Measurements from ENCODE around the gene NT5DC3. TPM values are rescaled to one million over a fixed set of nuclear protein-coding genes. Genes with fewer than 3 reads are reported as not detected.
A peak's percentile ranks its signal among the peaks of the same experiment; 100 is the strongest.
"Not testable (repeated sequence)": the region's sequence is repeated elsewhere in the genome, so short reads cannot be mapped to it uniquely, and the experiment has no call there.

Gene NT5DC3
- total and polyA plus RNA-seq, 5 experiments from 2014 or later = 0.33 to 6.0 (median 0.89) TPM

DNA sequence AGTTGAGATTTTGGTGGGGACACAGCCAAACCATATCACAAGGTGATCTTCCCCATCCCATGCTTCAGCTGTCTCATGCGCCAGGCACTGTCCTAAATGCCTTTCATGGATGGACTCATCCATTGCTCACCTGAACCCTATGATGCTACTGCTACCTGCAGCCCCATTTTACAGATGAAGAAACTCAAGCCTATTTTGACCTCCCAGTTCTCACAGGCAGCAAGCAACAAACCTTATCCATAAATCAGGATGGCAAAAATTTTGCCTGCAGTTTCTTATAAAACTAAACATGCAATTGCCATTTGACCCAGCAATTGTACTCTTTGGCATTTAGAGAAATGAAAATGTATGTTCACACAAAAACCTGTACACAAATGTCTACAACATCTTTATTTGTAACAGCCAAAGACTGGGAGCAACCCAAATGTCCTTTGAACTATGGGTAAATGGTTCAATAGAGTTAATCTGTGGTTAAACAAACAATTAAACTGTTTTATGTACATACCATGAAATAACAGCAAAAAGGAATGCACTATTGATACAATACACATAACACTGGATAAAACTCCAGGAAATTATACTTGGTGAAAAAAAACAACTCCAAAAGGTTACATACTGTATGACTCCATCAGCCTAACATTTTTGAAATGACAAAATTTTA is 2.6 kb downstream of the NT5DC3 start:
- Mint-ChIP-seq H3K9me3 (no peaks in the 10 kb centered on the region), H3K4me3 (peak overlapping the region in 4 of 10 donors; percentile 5 to 50 (median 41)), H3K36me3 (peaks cover 0 to 3% (median 0%) of the 10 kb centered on the region in 3 donors), H3K4me1 (peaks cover 5 to 27% (median 17%) of the 10 kb centered on the region in 4 donors), H3K27ac (no peak overlapping the region), H3K27me3 (peaks cover 0 to 1% (median 0%) of the 10 kb centered on the region in 5 donors)
- POLR2A ChIA-PET = no interaction called here
- ATAC-seq (no peak), DNase-seq (no peak)

DNA sequence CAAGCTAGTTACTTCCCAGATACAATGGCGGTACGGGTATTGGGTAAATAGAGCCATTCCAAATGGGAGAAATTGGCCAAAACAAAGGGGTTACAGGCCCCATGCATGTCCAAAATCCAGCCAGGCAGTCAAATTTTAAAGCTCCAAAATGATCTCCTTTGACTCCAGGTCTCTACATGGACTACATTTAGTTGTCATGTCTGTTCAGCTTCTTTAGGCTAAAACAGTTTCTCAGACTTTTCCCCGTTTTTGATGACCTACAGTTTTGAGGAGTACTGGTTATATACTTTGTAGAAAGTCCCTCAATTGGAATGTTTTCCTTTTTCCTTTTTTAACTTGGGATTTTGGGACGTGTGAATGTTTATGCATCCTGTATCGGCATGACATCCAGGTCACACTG is 4.7 kb downstream of the NT5DC3 start:
- DNase-seq (no peak), ATAC-seq (no peak)
- H3K27ac Mint-ChIP-seq = no peak overlapping the region
- no peak overlapping the region for H3K4me3 Mint-ChIP-seq
- POLR2A ChIA-PET = no interaction called here
- H3K27me3 Mint-ChIP-seq = peaks cover 0 to 1% (median 0%) of the 10 kb centered on the region in 5 donors
- peaks cover 0 to 3% (median 0%) of the 10 kb centered on the region in 9 donors for H3K9me3 Mint-ChIP-seq
- H3K36me3 Mint-ChIP-seq = peaks cover 0 to 3% (median 2%) of the 10 kb centered on the region in 3 donors
- H3K4me1 Mint-ChIP-seq = peaks cover 6 to 30% (median 16%) of the 10 kb centered on the region in 4 donors

DNA sequence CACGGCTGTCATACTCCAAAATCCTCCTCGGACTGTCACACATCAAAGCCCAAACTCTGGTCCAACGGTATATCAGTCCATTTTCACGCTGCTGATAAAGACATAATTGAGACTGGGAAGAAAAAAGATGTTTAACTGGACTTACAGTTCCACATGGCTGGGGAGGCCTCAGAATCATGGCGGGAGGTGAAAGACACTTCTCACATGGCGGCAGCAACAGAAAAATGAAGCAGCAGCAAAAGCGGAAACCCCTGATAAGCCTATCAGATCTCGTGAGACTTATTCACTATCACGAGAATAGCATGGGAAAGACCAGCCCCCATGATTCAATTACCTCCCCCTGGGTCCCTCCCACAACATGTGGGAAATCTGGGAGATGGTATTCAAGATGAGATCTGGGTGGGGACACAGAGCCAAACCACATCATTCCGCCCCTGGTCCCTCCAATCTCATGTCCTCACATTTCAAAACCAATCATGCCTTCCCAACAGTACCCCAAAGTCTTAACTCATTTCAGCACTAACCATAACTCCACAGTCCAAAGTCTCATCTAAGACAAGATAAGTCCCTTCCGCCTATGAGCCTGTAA is 5.2 kb downstream of the NT5DC3 start:
- H3K4me3 Mint-ChIP-seq, H3K27me3 Mint-ChIP-seq, POLR2A ChIA-PET, H3K27ac Mint-ChIP-seq, H3K9me3 Mint-ChIP-seq, H3K36me3 Mint-ChIP-seq, ATAC-seq, DNase-seq: not testable (repeated sequence)
- peaks cover 6 to 30% (median 17%) of the 10 kb centered on the region in 4 donors for H3K4me1 Mint-ChIP-seq

DNA sequence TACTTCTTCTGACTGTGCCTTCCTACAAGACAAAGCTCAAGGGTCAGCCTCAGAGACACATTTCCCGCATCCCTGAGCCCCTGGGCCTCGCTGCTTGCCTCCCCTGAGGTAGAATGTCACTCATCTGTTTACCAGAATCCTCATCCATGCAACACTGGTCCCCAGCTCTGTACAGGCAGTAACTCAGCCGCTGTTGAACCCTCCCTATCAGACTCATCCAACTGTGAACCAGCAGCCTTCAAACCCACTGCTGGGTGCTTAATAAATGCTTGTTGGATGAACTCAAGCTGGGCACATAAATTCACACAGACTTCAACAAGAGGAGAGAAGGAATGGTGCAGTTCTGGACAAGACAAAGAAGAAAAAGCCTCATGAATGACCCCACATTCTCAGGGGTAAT is 6.1 kb downstream of the NT5DC3 start:
- no peak for ATAC-seq
- DNase-seq = no peak
- peaks cover 0 to 1% (median 0%) of the 10 kb centered on the region in 5 donors for H3K27me3 Mint-ChIP-seq
- no peak overlapping the region for H3K27ac Mint-ChIP-seq
- POLR2A ChIA-PET = no interaction called here
- peaks cover 0 to 7% (median 0%) of the 10 kb centered on the region in 9 donors for H3K9me3 Mint-ChIP-seq
- peaks cover 3 to 23% (median 12%) of the 10 kb centered on the region in 4 donors for H3K4me1 Mint-ChIP-seq
- H3K36me3 Mint-ChIP-seq = peaks cover 0 to 8% (median 3%) of the 10 kb centered on the region in 3 donors
- no peak overlapping the region for H3K4me3 Mint-ChIP-seq

DNA sequence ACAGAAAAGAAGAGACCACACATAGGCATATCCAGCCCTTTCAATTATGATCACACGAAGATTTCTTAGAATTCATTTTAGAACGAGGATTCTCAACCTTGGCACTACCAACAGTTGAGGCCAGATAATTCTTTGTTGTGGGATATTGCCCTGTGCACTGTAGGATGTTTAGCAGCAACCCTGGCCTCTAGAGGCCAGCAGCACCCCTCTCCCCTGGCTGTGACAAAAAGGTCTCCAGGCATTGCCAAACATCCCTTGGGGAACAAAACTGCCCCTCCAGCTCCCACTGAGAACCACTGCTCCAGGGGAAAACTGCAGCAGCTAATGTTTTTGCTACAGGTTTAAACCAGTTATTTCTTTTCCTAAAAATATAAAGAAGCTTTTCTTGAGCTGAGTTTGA is 7.1 kb downstream of the NT5DC3 start:
- Mint-ChIP-seq H3K9me3 (peaks cover 0 to 7% (median 0%) of the 10 kb centered on the region in 9 donors), H3K27me3 (peaks cover 0 to 1% (median 0%) of the 10 kb centered on the region in 5 donors), H3K36me3 (peaks cover 0 to 8% (median 3%) of the 10 kb centered on the region in 3 donors), H3K4me3 (no peak overlapping the region), H3K4me1 (peaks cover 3 to 18% (median 10%) of the 10 kb centered on the region in 4 donors), H3K27ac (peak overlapping the region in 1 of 10 donors; percentile 17)
- DNase-seq (no peak), ATAC-seq (no peak)
- POLR2A ChIA-PET = no interaction called here

DNA sequence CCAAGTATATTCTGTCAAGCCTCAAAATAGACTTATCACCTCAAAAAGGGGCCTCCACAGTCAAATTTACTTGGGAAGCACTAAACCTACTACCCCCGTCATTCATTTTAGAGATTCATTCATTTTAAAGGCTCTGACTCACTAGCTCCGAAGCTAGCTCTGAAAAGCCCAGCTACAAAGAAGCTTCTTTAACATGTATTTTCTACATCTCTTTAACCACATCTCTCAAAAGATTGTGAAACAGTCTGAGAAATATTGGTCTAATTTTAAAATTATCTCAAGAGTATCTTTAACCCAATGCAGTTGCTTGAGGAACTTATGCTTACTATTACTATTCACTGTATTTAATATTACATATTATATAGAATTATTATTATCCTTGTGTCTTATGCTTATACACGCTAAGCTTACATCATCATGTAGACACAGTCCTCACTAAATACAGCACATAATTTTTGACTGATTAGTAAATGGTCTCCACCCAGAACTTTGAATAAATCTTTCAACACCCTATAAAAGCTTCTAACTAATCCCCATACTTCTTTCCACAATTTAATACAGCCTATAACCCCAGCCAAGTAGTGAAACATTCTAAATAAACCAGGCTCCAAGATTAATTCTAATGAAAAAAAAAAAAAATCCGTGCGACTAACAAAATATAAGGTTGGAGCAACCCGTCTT is 7.8 kb downstream of the NT5DC3 start:
- H3K27me3 Mint-ChIP-seq = peaks cover 0 to 1% (median 0%) of the 10 kb centered on the region in 5 donors
- peaks cover 0 to 7% (median 0%) of the 10 kb centered on the region in 9 donors for H3K9me3 Mint-ChIP-seq
- H3K36me3 Mint-ChIP-seq = peaks cover 0 to 8% (median 3%) of the 10 kb centered on the region in 3 donors
- no peak overlapping the region for H3K4me3 Mint-ChIP-seq
- POLR2A ChIA-PET = no interaction called here
- ATAC-seq (no peak), DNase-seq (no peak)
- peak overlapping the region in 1 of 10 donors; percentile 17 for H3K27ac Mint-ChIP-seq
- H3K4me1 Mint-ChIP-seq = peaks cover 3 to 22% (median 11%) of the 10 kb centered on the region in 4 donors

DNA sequence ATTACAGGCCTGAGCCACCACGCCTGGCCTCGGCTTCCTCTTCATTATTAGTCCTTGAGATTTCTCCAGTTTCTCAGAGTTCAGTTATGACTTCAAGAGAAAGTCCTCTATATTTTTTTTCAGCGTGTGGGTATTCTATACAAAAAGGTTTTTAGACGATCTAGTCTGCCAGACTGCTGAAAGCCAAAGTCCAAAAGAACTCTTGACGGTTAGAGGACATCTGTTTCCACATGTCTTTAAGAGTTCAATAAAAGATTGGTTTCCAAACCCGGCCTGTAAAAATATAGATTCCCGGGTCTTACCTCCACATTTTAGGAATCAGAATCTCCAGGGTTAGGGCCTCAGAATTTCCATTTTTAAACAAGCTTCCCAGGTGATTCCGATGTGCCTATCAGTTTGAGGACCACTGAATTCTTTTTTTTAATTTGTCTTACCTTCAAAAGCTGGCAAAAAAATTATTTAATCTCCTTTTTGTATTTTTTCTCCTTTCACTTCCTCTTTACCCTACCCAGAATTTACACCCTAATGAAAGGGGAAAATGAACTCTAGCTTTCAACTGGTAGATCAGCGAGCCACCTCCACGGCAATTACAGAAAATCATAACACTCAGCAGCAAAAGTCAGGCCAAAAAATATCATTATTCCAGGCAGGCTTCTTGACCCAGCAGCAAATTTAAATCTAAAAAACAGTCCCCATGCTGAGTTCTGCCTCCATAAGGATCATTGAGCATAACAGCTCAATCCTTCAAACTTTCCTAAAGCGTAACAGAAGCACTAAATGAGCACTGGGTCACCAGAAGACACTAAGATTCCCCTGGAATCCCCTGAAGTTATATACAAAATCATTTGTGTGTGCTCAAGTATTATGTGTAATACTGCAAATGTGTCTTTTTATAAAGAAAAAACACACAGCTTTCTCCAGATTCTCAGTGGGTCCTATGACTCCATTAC is 8.7 kb downstream of the NT5DC3 start:
- Mint-ChIP-seq H3K4me1 (peaks cover 3 to 23% (median 11%) of the 10 kb centered on the region in 4 donors), H3K27ac (no peak overlapping the region), H3K4me3 (peak overlapping the region in 1 of 10 donors; percentile 24), H3K36me3 (peaks cover 0 to 8% (median 3%) of the 10 kb centered on the region in 3 donors), H3K27me3 (no peaks in the 10 kb centered on the region), H3K9me3 (peaks cover 0 to 7% (median 0%) of the 10 kb centered on the region in 9 donors)
- POLR2A ChIA-PET = no interaction called here
- DNase-seq = no peak
- ATAC-seq = no peak

DNA sequence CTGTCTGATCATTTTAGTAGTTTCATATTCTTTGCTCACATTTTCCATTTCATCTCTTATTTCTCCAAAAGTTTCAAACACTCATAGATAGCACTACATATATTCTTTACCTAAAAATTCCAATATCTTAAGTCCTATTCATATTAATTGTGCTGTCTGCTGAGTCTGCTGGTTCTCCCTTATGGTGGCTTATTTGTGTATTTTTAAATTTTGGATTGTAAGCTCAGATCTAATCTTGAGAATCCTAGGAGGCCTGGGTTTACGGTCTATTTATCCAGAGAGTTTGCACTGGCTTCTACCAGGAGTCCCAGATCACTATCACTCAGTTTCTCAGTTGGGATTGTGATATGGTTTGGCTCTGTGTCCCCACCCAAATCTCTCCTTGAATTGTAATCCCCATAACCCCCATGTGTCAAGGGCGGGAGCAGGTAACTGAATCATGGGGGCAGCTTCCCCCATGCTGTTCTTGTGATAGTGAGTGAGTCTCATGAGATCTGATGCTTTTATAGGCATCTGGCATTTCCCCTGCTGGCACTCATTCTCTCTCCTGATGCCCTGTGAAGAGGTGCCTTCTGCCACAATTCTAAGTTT is 10.2 kb downstream of the NT5DC3 start:
- peaks cover 0 to 7% (median 0%) of the 10 kb centered on the region in 9 donors for H3K9me3 Mint-ChIP-seq
- H3K4me3 Mint-ChIP-seq = no peak overlapping the region
- POLR2A ChIA-PET = no interaction called here
- ATAC-seq = no peak
- no peaks in the 10 kb centered on the region for H3K27me3 Mint-ChIP-seq
- peaks cover 3 to 23% (median 11%) of the 10 kb centered on the region in 4 donors for H3K4me1 Mint-ChIP-seq
- DNase-seq = no peak
- peaks cover 0 to 8% (median 0%) of the 10 kb centered on the region in 3 donors for H3K36me3 Mint-ChIP-seq
- H3K27ac Mint-ChIP-seq = peak overlapping the region in 1 of 10 donors; percentile 41

DNA sequence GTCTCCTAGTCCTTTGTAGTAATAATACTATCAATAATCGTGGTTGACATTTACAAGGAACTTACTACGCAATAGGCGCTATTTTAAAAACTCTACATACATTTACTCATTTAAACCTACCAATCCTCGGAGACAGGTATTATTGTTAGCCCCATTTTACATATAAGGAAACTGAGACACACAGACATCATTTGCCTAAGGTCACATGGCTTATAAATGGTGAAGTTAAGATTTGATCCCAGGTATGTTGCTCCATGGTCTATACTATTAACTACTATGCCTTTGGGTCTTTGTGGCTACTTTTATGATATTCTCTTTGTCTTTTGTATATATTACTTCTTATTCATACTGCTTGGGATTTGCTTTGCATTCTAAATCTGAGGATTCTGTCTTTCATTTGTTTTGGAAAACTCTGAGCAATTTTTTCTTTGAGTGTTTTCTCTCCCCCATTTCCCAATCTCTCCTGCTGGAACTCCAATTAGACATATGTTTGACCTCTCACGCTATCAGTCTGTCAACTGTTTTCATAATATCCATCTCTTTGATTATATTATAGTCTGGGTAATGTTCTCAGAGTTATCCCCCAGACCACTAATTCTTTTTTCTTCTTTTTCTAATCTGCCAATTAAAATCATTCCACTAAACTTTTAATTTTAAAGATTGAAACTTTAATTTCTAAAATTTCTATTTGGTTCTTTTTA is 10.9 kb downstream of the NT5DC3 start:
- H3K4me3 Mint-ChIP-seq = no peak overlapping the region
- ATAC-seq (no peak), DNase-seq (no peak)
- H3K9me3 Mint-ChIP-seq = peaks cover 0 to 7% (median 0%) of the 10 kb centered on the region in 9 donors
- H3K36me3 Mint-ChIP-seq = peaks cover 0 to 8% (median 0%) of the 10 kb centered on the region in 3 donors
- no peaks in the 10 kb centered on the region for H3K27me3 Mint-ChIP-seq
- no peak overlapping the region for H3K27ac Mint-ChIP-seq
- POLR2A ChIA-PET = no interaction called here
- peaks cover 3 to 23% (median 11%) of the 10 kb centered on the region in 4 donors for H3K4me1 Mint-ChIP-seq

DNA sequence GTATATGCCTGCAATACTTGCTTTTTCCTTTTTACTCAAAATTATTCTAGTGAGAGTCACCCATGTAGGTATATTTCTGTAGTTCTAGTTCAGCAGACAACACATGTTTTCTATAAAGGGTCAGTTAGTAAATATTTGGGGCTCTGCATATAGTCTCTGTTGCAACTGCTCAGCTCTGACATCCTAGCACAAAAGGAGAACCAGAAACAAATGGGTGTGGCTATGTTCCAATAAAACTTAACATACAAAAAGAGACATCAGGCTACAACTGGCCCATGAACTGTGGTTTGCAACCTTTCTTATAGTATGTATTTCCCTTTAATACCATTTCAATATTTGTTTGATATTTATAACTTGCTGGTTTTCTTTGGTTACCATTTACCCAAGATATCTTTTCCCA is 11.9 kb downstream of the NT5DC3 start:
- Mint-ChIP-seq H3K27ac (no peak overlapping the region), H3K27me3 (no peaks in the 10 kb centered on the region), H3K36me3 (peaks cover 0 to 8% (median 0%) of the 10 kb centered on the region in 3 donors), H3K4me1 (peaks cover 1 to 23% (median 10%) of the 10 kb centered on the region in 4 donors), H3K9me3 (peaks cover 0 to 7% (median 0%) of the 10 kb centered on the region in 9 donors), H3K4me3 (no peak overlapping the region)
- ATAC-seq (no peak), DNase-seq (no peak)
- POLR2A ChIA-PET = no interaction called here

DNA sequence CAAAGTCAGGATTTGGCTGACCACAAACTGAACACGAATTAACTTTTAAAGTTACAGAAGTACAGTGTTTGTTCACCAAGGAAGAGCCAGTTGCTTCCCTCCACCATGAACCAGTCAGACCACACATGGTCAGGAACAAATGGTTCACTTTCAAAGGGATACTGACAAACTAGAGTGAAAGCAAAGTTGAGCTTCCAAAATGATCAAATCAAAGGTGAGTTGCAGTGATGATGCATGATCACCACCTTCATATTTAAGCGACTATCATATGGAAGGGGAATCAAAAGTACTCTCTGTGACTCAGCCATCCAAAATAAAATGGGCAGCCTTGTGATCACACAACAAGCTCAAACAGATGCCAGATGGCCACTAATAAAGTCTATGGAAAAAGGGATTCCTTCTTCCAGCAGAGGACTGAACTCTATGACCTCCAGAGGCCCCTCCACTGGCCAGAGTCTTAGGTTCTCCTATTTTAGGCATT is 13.1 kb downstream of the NT5DC3 start:
- DNase-seq (no peak), ATAC-seq (no peak)
- Mint-ChIP-seq H3K4me1 (peaks cover 0 to 19% (median 3%) of the 10 kb centered on the region in 4 donors), H3K36me3 (peaks cover 0 to 8% (median 0%) of the 10 kb centered on the region in 3 donors), H3K4me3 (no peak overlapping the region), H3K27me3 (no peaks in the 10 kb centered on the region), H3K27ac (no peak overlapping the region), H3K9me3 (peaks cover 0 to 7% (median 0%) of the 10 kb centered on the region in 9 donors)
- POLR2A ChIA-PET = no interaction called here
